GM12864 (cell line): Measurements from ENCODE around the gene PLAGL1.

Experiments
- DNase-seq: peaks from one replicate; pipeline ENCODE4 v3.0.0-alpha.2; 2011; ENCODE audit warnings: low read depth
- H3K4me3 ChIP-seq: 2 replicates; pipeline ENCODE4 v1.5.1; 2011; ENCODE audit warnings: mild to moderate bottlenecking, low read depth, low read length, control low read depth
- TF ChIP-seq, protein P1 (sequence below): IDR thresholded peaks from 2 replicates; pipeline ENCODE4 v1.5.1; 2011; ENCODE audit warnings: low read depth, mild to moderate bottlenecking, moderate library complexity, low read length, control low read depth, inconsistent platforms; ENCODE audit errors: missing control alignments

PLAGL1 gene

DNA sequence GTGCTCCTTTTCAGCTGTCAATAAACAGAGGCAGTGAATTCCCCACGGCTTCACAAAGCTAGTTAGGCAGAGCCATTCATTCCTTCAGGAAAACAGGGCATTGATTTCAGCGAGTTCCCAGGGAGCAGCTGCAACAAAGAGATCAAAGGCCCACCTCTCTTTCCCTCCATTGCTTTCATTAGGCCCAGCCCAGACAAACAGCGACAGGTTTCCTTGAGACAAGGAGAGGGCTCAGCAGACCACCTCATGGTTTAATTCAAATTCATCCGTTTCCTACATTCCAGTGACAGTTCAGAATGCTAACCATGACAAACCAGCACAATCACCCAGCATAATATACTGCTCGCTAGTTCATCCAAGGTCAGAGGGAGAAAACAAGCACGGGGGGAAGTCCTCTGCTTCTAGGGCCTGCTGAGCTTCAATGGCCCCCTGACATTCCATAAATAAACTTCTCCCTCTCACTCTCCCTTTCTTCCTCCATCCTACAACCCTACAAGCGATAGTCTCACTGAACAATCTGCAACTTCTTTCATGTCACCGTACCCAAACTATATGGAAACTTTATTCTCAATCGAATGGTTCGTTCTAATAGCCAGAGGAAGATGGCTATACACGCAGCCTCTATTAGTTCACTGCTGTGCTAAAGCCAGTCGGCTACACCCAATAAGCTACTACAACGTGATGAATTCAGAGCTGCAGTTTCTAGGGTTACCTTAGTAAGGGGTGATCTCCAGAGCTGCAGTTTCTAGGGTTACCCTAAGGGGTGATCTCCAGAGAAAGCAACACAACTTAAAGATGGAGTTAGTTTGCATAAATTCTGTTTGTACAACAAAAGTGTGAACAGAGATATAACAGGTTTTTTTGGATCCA, 34.7 kb downstream of the PLAGL1 start:
- no peak for DNase-seq
- TF ChIP-seq, protein P1, sequence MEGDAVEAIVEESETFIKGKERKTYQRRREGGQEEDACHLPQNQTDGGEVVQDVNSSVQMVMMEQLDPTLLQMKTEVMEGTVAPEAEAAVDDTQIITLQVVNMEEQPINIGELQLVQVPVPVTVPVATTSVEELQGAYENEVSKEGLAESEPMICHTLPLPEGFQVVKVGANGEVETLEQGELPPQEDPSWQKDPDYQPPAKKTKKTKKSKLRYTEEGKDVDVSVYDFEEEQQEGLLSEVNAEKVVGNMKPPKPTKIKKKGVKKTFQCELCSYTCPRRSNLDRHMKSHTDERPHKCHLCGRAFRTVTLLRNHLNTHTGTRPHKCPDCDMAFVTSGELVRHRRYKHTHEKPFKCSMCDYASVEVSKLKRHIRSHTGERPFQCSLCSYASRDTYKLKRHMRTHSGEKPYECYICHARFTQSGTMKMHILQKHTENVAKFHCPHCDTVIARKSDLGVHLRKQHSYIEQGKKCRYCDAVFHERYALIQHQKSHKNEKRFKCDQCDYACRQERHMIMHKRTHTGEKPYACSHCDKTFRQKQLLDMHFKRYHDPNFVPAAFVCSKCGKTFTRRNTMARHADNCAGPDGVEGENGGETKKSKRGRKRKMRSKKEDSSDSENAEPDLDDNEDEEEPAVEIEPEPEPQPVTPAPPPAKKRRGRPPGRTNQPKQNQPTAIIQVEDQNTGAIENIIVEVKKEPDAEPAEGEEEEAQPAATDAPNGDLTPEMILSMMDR: no peak
- H3K4me3 ChIP-seq: no peak overlapping the region

DNA sequence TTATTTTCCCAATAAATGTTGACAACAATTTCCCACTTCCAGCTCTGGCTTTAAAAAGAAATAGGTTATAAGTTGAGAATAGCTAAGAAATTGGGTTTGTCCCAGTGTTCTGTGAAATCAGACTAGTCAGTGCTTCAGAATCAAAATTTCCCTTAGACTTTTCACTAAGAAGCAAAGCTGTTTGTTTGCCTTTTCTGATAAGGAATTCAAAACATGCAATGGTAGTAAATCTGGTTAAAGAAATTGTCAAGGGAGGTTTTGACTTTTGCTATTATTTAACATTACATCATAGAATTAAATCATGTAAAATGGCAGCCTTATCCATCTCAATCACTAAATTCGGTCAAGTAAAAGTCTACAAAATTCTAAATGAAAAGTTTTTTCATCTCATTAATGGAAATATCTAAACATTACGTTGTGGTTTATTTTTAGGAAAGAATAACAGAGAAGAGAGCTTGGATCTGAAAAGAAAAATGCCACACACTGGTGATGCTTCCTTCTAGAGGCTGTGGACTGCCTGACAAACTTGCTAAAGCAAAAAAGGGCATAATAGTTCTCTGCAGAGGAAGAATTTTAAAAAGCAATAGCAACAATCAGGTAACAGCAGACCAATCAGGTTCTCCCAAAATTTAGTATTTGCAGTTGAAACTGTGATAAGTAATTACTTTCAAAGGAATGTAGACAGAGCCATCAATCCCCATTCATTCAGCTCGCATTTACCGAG, 36.4 kb downstream of the PLAGL1 start:
- no peak for DNase-seq
- TF ChIP-seq, protein P1: no peak
- no peak overlapping the region for H3K4me3 ChIP-seq

DNA sequence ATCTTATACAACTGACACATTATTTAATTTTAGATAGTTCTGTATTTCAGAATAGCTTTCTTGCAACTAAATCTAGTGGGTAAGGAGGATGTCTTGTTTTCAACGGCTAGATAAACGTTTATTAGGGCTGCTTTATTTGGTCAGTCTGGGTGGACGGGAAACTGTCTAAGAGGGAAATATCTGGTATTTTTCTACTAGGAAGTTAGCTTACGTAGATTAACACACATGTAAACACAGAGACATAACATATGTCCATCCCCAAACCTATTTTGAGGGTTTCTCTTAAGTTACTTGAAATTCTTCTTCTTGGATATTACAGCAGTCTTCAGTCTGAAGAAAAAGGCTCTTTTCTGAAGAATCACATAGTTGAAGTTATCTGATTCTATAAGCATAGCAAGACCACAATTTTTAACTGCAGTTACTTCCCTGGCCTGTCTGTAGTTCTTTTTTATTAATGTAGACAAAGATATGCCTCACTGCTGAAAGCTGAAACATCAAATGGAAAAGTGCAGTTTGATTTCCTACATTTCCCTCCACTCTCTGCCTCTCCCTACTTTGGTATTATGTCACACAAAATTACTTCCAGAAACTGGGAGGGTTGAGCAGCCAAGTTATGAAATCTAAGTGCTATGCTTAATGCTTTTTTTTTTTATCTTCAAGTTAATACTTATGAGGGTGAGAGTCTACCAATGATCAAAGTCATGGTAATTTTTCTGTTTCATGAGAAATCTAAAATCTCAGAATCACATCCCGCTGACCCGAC, 37.4 kb downstream of the PLAGL1 start:
- H3K4me3 ChIP-seq: no peak overlapping the region
- TF ChIP-seq, protein P1: no peak
- no peak for DNase-seq

DNA sequence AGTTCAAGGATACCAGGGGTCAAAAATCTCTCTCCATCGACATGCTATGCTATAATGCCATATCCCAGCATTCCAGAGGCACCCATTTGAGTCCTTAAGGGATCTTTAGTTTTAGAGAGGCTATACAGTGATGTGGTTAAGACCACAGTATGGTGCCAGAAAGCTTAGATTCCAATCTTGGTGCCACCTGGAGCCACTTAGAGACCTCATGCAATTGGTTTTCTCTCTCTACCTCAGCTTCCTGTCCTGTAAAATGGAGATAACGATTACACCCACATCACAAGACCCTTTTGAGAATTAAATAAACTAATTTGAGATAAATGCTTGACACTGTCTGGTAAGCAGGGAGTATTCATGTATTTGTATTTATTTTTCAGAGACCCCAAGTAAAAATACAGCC, 39.0 kb downstream of the PLAGL1 start:
- no peak for DNase-seq
- H3K4me3 ChIP-seq: no peak overlapping the region
- TF ChIP-seq, protein P1: no peak

DNA sequence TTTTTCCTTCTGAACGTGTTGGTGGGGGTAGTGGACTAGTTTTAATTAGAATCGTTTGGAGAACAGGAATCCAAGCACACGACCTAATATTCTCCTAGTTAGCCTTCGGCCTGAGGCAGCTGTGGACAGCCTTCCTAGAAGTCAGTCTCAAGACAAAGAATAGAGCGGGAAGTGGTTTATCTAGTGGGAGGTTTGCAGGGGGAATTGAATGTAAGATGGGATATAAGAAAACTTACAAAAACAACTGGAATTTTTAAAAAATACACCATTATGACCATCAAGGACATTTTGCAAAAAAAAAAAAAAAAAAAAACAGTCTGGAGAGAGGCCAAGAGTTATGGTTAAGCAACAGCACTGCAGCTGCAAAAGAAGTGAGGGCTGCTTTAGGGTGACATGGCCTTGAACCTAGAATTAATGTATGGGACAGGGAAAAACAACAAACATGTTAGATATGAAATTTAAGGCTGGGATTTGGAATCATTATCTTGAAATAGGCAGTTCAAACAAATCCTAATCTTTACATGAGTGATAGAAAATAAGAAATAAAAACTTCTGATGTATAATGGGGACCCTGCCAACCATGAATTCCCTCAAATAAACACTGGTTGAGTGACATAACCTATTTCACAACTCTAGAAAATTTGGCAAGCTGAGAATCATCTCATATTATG, 40.2 kb downstream of the PLAGL1 start:
- DNase-seq: no peak
- TF ChIP-seq, protein P1: no peak

DNA sequence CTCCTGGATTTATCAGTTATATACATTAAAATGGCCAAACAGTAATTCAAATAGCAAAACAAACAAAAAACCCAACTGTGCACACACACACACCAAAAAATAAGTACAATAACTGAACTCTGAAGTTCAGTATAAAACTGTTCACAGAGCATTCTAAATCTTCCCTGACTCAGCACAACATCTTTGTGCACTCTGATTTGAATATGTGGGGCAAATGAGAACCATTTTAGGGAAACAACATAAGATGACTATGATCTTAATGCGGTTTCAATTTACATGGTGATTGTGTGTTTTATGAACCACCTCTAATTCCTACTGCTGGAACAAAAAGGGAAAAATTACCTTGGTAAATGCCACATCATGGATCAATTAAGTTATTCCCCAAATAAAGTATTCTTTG, 41.7 kb downstream of the PLAGL1 start:
- no peak for DNase-seq
- no peak overlapping the region for H3K4me3 ChIP-seq
- TF ChIP-seq, protein P1: no peak

More for the DNA sequence above, 40.2 kb downstream of the PLAGL1 start:
- no peak overlapping the region for H3K4me3 ChIP-seq
